H1 (cell line): Measurements from ENCODE around the gene ZFYVE19.
A peak's percentile ranks its signal among the peaks of the same experiment; 100 is the strongest.

Experiments
- BRCA1 ChIP-seq: IDR thresholded peaks from 2 replicates; pipeline ENCODE4 v1.6.1; 2012; ENCODE audit warnings: low read depth, low read length, improper control_type of control experiment
- MAFK ChIP-seq: IDR thresholded peaks from 2 replicates; pipeline ENCODE4 v1.6.1; 2012; ENCODE audit warnings: low read depth, mild to moderate bottlenecking, improper control_type of control experiment, low read length
- POLR2A ChIP-seq, 2 experiments: IDR thresholded peaks; 1 replicate in 1 of 2; 2 replicates in 1 of 2; pipeline ENCODE4 v1.6.1; 2011; ENCODE audit warnings: low read depth in 2 of 2, low read length in 2 of 2, mild to moderate bottlenecking in 2 of 2; ENCODE audit errors: control extremely low read depth in 1 of 2
- SP1 ChIP-seq: IDR thresholded peaks from 2 replicates; pipeline ENCODE4 v1.6.1; 2011; ENCODE audit warnings: low read depth, low read length
- SP2 ChIP-seq: IDR thresholded peaks from 2 replicates; pipeline ENCODE4 v1.6.1; 2012; ENCODE audit warnings: mild to moderate bottlenecking, low read length, inconsistent platforms
- SUZ12 ChIP-seq: fragments of 200-600 bp; sonication (generic); IDR thresholded peaks from 2 replicates; pipeline ENCODE4 v1.6.1; 2012; ENCODE audit warnings: mild to moderate bottlenecking, inconsistent platforms, low read length, moderate library complexity, mixed read lengths
- TF ChIP-seq, protein P1 (sequence below), 3 experiments: IDR thresholded peaks; 1 replicate in 2 of 3; 2 replicates in 1 of 3; pipeline versions ENCODE4 v1.5.1 to v1.6.1; 2011; ENCODE audit warnings: low read length in 3 of 3, mild to moderate bottlenecking in 3 of 3, inconsistent platforms in 2 of 3, low read depth in 1 of 3, moderate library complexity in 1 of 3; ENCODE audit not compliant: insufficient read depth in 1 of 3; ENCODE audit errors: control extremely low read depth in 1 of 3

DNA sequence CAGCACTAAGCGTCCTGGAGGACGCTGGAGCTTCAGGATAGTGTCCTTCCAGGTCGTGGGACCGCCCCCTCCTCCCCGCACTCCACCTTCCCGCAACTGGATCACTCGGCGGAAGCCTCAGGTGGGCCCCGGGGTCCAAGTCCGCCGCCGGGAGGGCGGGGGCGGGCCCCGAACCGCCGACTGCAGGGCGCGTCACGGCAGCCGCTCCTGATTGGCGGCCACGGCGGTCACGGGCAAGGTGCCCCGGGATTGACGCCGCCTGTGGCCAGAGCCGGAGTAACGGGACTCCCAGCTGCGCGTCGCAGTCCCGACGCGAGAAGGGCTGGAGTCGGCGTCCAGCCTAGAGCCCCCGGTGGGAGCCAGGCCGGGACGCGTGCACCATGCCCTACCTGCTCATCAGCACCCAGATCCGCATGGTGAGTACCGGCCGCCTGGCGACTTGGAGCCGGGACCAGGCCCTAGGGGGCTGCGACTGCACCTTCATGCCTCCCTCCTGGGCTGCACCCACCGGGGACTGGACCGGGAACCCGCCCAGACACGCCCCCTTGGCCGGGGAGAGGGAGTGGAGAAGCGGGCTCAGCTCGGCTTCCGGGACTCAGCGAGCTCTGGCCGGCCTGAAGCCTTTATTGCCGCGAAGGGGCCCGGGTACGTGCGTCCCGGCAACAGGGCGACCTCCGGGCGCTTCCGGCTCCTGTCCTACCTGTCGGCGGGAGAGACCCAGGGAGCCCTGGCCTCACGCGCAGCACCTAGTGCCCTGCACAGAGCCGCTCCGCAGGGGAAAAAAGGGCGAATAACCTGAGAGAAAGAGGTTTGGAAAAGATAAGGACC, 42.9 kb upstream of the ZFYVE19 start, which contains the start of gene GCHFR:
- TF ChIP-seq SUZ12 (0 out of 2 replicates have a peak, but pooled peaks have one; percentile 24), POLR2A (IDR thresholded peaks at IDR 0.05; ENCODE audit: control extremely low read depth in 1 of 2, low read depth in 2 of 2, low read length in 2 of 2) (peak in 1 of 2 experiments; percentile 53; a peak in 1 of 3 replicates), SP2 (no peak), BRCA1 (no peak), MAFK (no peak), SP1 (no peak)
- TF ChIP-seq, protein P1, sequence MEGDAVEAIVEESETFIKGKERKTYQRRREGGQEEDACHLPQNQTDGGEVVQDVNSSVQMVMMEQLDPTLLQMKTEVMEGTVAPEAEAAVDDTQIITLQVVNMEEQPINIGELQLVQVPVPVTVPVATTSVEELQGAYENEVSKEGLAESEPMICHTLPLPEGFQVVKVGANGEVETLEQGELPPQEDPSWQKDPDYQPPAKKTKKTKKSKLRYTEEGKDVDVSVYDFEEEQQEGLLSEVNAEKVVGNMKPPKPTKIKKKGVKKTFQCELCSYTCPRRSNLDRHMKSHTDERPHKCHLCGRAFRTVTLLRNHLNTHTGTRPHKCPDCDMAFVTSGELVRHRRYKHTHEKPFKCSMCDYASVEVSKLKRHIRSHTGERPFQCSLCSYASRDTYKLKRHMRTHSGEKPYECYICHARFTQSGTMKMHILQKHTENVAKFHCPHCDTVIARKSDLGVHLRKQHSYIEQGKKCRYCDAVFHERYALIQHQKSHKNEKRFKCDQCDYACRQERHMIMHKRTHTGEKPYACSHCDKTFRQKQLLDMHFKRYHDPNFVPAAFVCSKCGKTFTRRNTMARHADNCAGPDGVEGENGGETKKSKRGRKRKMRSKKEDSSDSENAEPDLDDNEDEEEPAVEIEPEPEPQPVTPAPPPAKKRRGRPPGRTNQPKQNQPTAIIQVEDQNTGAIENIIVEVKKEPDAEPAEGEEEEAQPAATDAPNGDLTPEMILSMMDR (IDR thresholded peaks at IDR 0.05; ENCODE audit: control extremely low read depth in 1 of 3, insufficient read depth in 1 of 3, low read depth in 1 of 3, low read length in 3 of 3) = peak; percentile 26 to 30 (median 29)
